IMR-90 (cell line): Measurements from ENCODE around the gene NR1D2. TPM values are rescaled to one million over a fixed set of nuclear protein-coding genes. Genes with fewer than 3 reads are reported as not detected.

Source experiments
- ATAC-seq: fragments of 200-7000 bp; cut with Tn5 transposase; 2 replicates; pipeline ENCODE4 v1.9.1; 2020; ENCODE audit warnings: low read depth, mild to moderate bottlenecking, moderate library complexity
- BruUV-seq: library from RNA; stranded (reverse); fragments of 400-500 nt; replicated peaks from 2 replicates; lab custom pipeline; 2021; lab: Mats Ljungman, UMichigan
- CTCF ChIA-PET: fragments of 300-600 bp; formaldehyde crosslinking; extraction: SDS; loops from one replicate; lab custom pipeline; 2021; ENCODE audit warnings: antibody characterized with exemption; lab: Yijun Ruan, JAX
- POLR2A ChIA-PET: fragments of 300-600 bp; sonication (Branson Sonifier 250); formaldehyde crosslinking; loops from one replicate; lab custom pipeline; 2022; ENCODE audit warnings: antibody characterized with exemption; ENCODE audit not compliant: unreplicated experiment; lab: Charles Lee
- DNase-seq: peaks from one replicate; pipeline ENCODE4 v3.0.0; 2013
- H2AFZ ChIP-seq: replicated peaks from 2 replicates; pipeline ENCODE3; 2013; ENCODE audit warnings: low read length, mild to moderate bottlenecking; ENCODE audit not compliant: poor library complexity
- H2AK5ac ChIP-seq: 2 replicates; pipeline ENCODE4 v1.6.1; 2013; ENCODE audit warnings: low read depth, low read length, inconsistent platforms
- H2AK9ac ChIP-seq: replicated peaks from 2 replicates; pipeline ENCODE3; 2013; ENCODE audit warnings: mild to moderate bottlenecking, low read depth, low read length, moderate library complexity; ENCODE audit not compliant: poor library complexity
- H2BK120ac ChIP-seq: 2 replicates; pipeline ENCODE4 v1.6.1; 2013; ENCODE audit warnings: low read depth, low read length, inconsistent platforms
- H2BK15ac ChIP-seq: 3 replicates; pipeline ENCODE4 v1.6.1; 2013; ENCODE audit warnings: low read depth, low read length, inconsistent platforms
- H2BK20ac ChIP-seq: 2 replicates; pipeline ENCODE4 v1.6.1; 2013; ENCODE audit warnings: low read depth, mild to moderate bottlenecking, inconsistent platforms, low read length, moderate library complexity
- H2BK5ac ChIP-seq: 2 replicates; pipeline ENCODE4 v1.6.1; 2013; ENCODE audit warnings: mild to moderate bottlenecking, low read depth, low read length, inconsistent platforms; ENCODE audit not compliant: poor library complexity, severe bottlenecking
- H3K14ac ChIP-seq: replicated peaks from 2 replicates; pipeline ENCODE4 v1.6.1; 2013; ENCODE audit warnings: low read depth, low read length, inconsistent platforms
- H3K18ac ChIP-seq: 2 replicates; pipeline ENCODE4 v1.6.1; 2013; ENCODE audit warnings: low read depth, low read length, control low read depth
- H3K23ac ChIP-seq: 2 replicates; pipeline ENCODE4 v1.6.1; 2013; ENCODE audit warnings: low read depth, low read length, inconsistent platforms
- H3K27ac ChIP-seq: 2 replicates; pipeline ENCODE4 v1.5.1; 2013; ENCODE audit warnings: mild to moderate bottlenecking, control low read depth, low read length; ENCODE audit not compliant: insufficient read depth
- H3K27me3 ChIP-seq: 2 replicates; pipeline ENCODE4 v1.6.1; 2013; ENCODE audit warnings: low read length; ENCODE audit not compliant: control insufficient read depth, insufficient read depth
- H3K36me3 ChIP-seq: 2 replicates; pipeline ENCODE4 v1.6.1; 2013; ENCODE audit warnings: low read length, mixed read lengths; ENCODE audit not compliant: control insufficient read depth, insufficient read depth
- H3K4ac ChIP-seq: 2 replicates; pipeline ENCODE4 v1.6.1; 2013; ENCODE audit warnings: low read depth, low read length, inconsistent platforms
- H3K4me1 ChIP-seq: 2 replicates; pipeline ENCODE4 v1.6.1; 2013; ENCODE audit warnings: low read length, mixed read lengths; ENCODE audit not compliant: control insufficient read depth, insufficient read depth
- H3K4me2 ChIP-seq: 2 replicates; pipeline ENCODE4 v1.6.1; 2013; ENCODE audit warnings: low read depth, mild to moderate bottlenecking, control low read depth, low read length, moderate library complexity
- H3K4me3 ChIP-seq: 2 replicates; pipeline ENCODE4 v1.5.1; 2013; ENCODE audit warnings: low read depth, mild to moderate bottlenecking, control low read depth, low read length, moderate library complexity; ENCODE audit not compliant: insufficient read depth
- H3K56ac ChIP-seq: 2 replicates; pipeline ENCODE4 v1.6.1; 2013; ENCODE audit warnings: low read length, inconsistent platforms; ENCODE audit not compliant: insufficient read depth; ENCODE audit errors: extremely low read depth
- H3K79me1 ChIP-seq, 2 experiments: 2 replicates each; pipeline ENCODE4 v1.6.1; 2013; ENCODE audit warnings: low read length in 2 of 2, inconsistent platforms in 1 of 2, low read depth in 1 of 2
- H3K9ac ChIP-seq: 2 replicates; pipeline ENCODE4 v1.6.1; 2013; ENCODE audit warnings: low read depth, low read length, control low read depth
- H3K9me1 ChIP-seq: 2 replicates; pipeline ENCODE4 v1.6.1; 2013; ENCODE audit warnings: low read length, inconsistent platforms; ENCODE audit not compliant: insufficient read depth
- H3K9me3 ChIP-seq: 2 replicates; pipeline ENCODE4 v1.6.1; 2013; ENCODE audit warnings: low read length; ENCODE audit not compliant: control insufficient read depth, insufficient read depth
- H4K20me1 ChIP-seq: 2 replicates; pipeline ENCODE4 v1.6.1; 2013; ENCODE audit warnings: low read length, inconsistent platforms; ENCODE audit not compliant: insufficient read depth
- H4K5ac ChIP-seq: 2 replicates; pipeline ENCODE4 v1.6.1; 2013; ENCODE audit warnings: mild to moderate bottlenecking, low read depth, low read length, control low read depth
- H4K8ac ChIP-seq, 2 experiments: 2 replicates each; pipeline ENCODE4 v1.6.1; 2013; ENCODE audit warnings: low read depth in 2 of 2, low read length in 2 of 2, control low read depth in 1 of 2, inconsistent platforms in 1 of 2
- H4K91ac ChIP-seq: 2 replicates; pipeline ENCODE4 v1.6.1; 2013; ENCODE audit warnings: low read depth, low read length, inconsistent platforms; ENCODE audit not compliant: insufficient read depth
- BHLHE40 ChIP-seq: fragments of 150-350 bp; IDR thresholded peaks from 2 replicates; pipeline ENCODE4 v1.6.1; 2016; ENCODE audit warnings: mild to moderate bottlenecking, low read depth, low read length
- MAFK ChIP-seq: IDR thresholded peaks from 2 replicates; pipeline ENCODE4 v1.6.1; 2012; ENCODE audit warnings: low read depth, low read length, improper control_type of control experiment
- MAZ ChIP-seq: IDR thresholded peaks from 2 replicates; pipeline ENCODE4 v1.6.1; 2012; ENCODE audit warnings: low read depth, mild to moderate bottlenecking, low read length, improper control_type of control experiment, moderate library complexity, borderline replicate concordance
- MXI1 ChIP-seq: IDR thresholded peaks from 2 replicates; pipeline ENCODE4 v1.6.1; 2012; ENCODE audit warnings: low read depth, mild to moderate bottlenecking, low read length, moderate library complexity, borderline replicate concordance
- NFE2L2 ChIP-seq: fragments of 150-350 bp; IDR thresholded peaks from 2 replicates; pipeline ENCODE4 v1.6.1; 2016; ENCODE audit warnings: low read depth, mild to moderate bottlenecking, low read length
- SMC3 ChIP-seq: fragments of 150-350 bp; IDR thresholded peaks from 2 replicates; pipeline ENCODE4 v1.6.1; 2016; ENCODE audit warnings: low read depth, mild to moderate bottlenecking, antibody characterized with exemption, low read length, moderate library complexity
- WGBS, 2 experiments: methylation state at CpG; one replicate each; pipeline versions ENCODE4 v1.1.5 to v1.1.7; 2013; ENCODE audit warnings: missing lambda C conversion rate in 2 of 2; ENCODE audit not compliant: insufficient read length in 1 of 2; ENCODE audit errors: extremely low coverage in 2 of 2; 5-methylcytosine and 5-hydroxymethylcytosine counted together
- dilution Hi-C: fragments of 300-500 bp; cut with HindIII; formaldehyde crosslinking; loops from one replicate; pipeline ENCODE4 v1.14.3; 2018; ENCODE audit warnings: low sequenced_read_pairs; ENCODE audit not compliant: unreplicated experiment
- in situ Hi-C: fragments of 300-500 bp; cut with MboI; formaldehyde crosslinking; loops from 3 replicates; pipeline ENCODE4 v1.14.3; 2019; ENCODE audit warnings: low sequenced_read_pairs, inconsistent platforms, mixed read lengths
- intact Hi-C: fragments of 100-400 bp; cut with micrococcal nuclease; formaldehyde crosslinking; loops from 2 replicates; pipeline ENCODE4 v1.10.0; 2022
- polyA plus RNA-seq, 3 experiments: library from polyadenylated mRNA; depleted of rRNA; stranded (reverse); fragments of >200 nt; gene quantifications; 2 replicates each; pipeline ENCODE4 v1.2.3, GENCODE V29; 2012; ENCODE audit warnings: low replicate concordance in 1 of 3
- total RNA-seq: library from RNA; depleted of rRNA; stranded (reverse); fragments of >200 nt; gene quantifications from 2 replicates; pipeline ENCODE4 v1.2.3, GENCODE V29; 2012

Gene NR1D2
- total and polyA plus RNA-seq, 2 of the 4 experiments (the other 2 are of a cell fraction): 8.1 to 41.0 TPM

GRCh38 chr3:23926246-23926645 is 18.8 kb upstream of the NR1D2 start:
- Histone ChIP-seq H3K4ac (no peak overlapping the region), H4K5ac (no peak overlapping the region), H3K23ac (no peak overlapping the region), H2BK15ac (no peak overlapping the region), H4K91ac (no peak overlapping the region), H3K14ac (no peak overlapping the region), H3K4me1 (peaks cover 2% of the 10 kb centered on the region; the same call in 1 of the 2 replicates), H2AFZ (no peak overlapping the region), H3K4me3 (no peak overlapping the region), H3K36me3 (peaks cover 2% of the 10 kb centered on the region; the same call in 1 of the 2 replicates), H2BK20ac (no peak overlapping the region), H3K4me2 (no peak overlapping the region), H2BK120ac (no peak overlapping the region), H3K79me1 (0 out of 4 replicates have a peak, but pooled peaks cover 0 to 1% of the 10 kb centered on the region in 2 experiments), H3K27me3 (no peaks in the 10 kb centered on the region), H3K9me1 (0 out of 2 replicates have a peak, but pooled peaks cover 4% of the 10 kb centered on the region), H3K18ac (no peak overlapping the region), H2AK9ac (no peak overlapping the region), H3K56ac (no peak overlapping the region), H2BK5ac (no peak overlapping the region), H3K9me3 (no peaks in the 10 kb centered on the region), H4K20me1 (peaks cover 2% of the 10 kb centered on the region; the same call in 1 of the 2 replicates), H3K9ac (no peak overlapping the region), H3K27ac (no peak overlapping the region), H4K8ac (no peak overlapping the region), H2AK5ac (no peak overlapping the region)
- WGBS, 2 experiments: no CpG with 5 or more reads among the region's 7 CpGs
- in situ Hi-C loops: no loop called here
- POLR2A ChIA-PET: no interaction called here
- no peak for TF ChIP-seq MAZ
- TF ChIP-seq NFE2L2: no peak
- TF ChIP-seq MXI1: no peak
- TF ChIP-seq BHLHE40: no peak
- TF ChIP-seq MAFK: no peak
- TF ChIP-seq SMC3: no peak
- BruUV-seq: no TSS peak
- ATAC-seq (no peak), DNase-seq (no peak)
- CTCF ChIA-PET: interaction anchor here (0.6 kb wide), 1 partner anchor 715 kb away, joined by 3 read pairs; no protein-coding TSS in a partner anchor
- dilution Hi-C loops: no loop called here
- intact Hi-C loops: no loop called here
